Measurements from ENCODE around the gene POM121L12. TPM values are rescaled to one million over a fixed set of nuclear protein-coding genes. Genes with fewer than 3 reads are reported as not detected.

The POM121L12 gene
- total and polyA plus RNA-seq, 2 of the 4 experiments (the other 2 are of a cell fraction): not detected

- Histone ChIP-seq H2BK120ac (ENCODE audit: low read depth, low read length) (no peak overlapping the region), H2AFZ (replicated peaks; ENCODE audit: low read length, poor library complexity) (no peak overlapping the region), H3K4me2 (ENCODE audit: low read depth, low read length) (no peak overlapping the region), H2AK9ac (replicated peaks; ENCODE audit: low read depth, low read length, poor library complexity) (no peak overlapping the region), H3K18ac (ENCODE audit: low read depth, low read length) (no peak overlapping the region), H3K9me3 (ENCODE audit: control insufficient read depth, insufficient read depth, low read length) (peaks cover 1% of the 10 kb centered on the region; the same call in 1 of the 2 replicates), H3K23ac (ENCODE audit: low read depth, low read length) (no peak overlapping the region), H3K27me3 (ENCODE audit: control insufficient read depth, insufficient read depth, low read length) (no peaks in the 10 kb centered on the region), H3K9me1 (ENCODE audit: insufficient read depth, low read length) (no peaks in the 10 kb centered on the region), H2BK15ac (ENCODE audit: low read depth, low read length) (no peak overlapping the region), H3K27ac (ENCODE audit: insufficient read depth, low read length) (no peak overlapping the region), H3K4me1 (ENCODE audit: control insufficient read depth, insufficient read depth, low read length) (no peaks in the 10 kb centered on the region), H4K20me1 (ENCODE audit: insufficient read depth, low read length) (no peaks in the 10 kb centered on the region), H2AK5ac (ENCODE audit: low read depth, low read length) (no peak overlapping the region), H3K14ac (replicated peaks; ENCODE audit: low read depth, low read length) (no peak overlapping the region), H3K4me3 (ENCODE audit: insufficient read depth, low read depth, low read length) (no peak overlapping the region), H3K36me3 (ENCODE audit: control insufficient read depth, insufficient read depth, low read length) (no peaks in the 10 kb centered on the region), H2BK20ac (ENCODE audit: low read depth, low read length) (no peak overlapping the region), H3K4ac (ENCODE audit: low read depth, low read length) (no peak overlapping the region), H2BK5ac (ENCODE audit: low read depth, low read length, poor library complexity, severe bottlenecking) (no peak overlapping the region), H4K5ac (ENCODE audit: low read depth, low read length) (no peak overlapping the region), H3K79me1 (ENCODE audit: low read depth in 1 of 2, low read length in 2 of 2) (no peaks in the 10 kb centered on the region), H4K91ac (ENCODE audit: insufficient read depth, low read depth, low read length) (no peak overlapping the region), H3K56ac (ENCODE audit: extremely low read depth, insufficient read depth, low read length) (no peak overlapping the region), H3K9ac (ENCODE audit: low read depth, low read length) (no peak overlapping the region), H4K8ac (ENCODE audit: low read depth in 2 of 2, low read length in 2 of 2) (no peak overlapping the region)
- dilution Hi-C loops (cut with HindIII; ENCODE audit: low sequenced_read_pairs, unreplicated experiment) (no loop called here), intact Hi-C loops (cut with micrococcal nuclease) (no loop called here), in situ Hi-C loops (cut with MboI; ENCODE audit: low sequenced_read_pairs) (no loop called here)
- TF ChIP-seq RFX5 (IDR thresholded peaks at IDR 0.05; ENCODE audit: low read depth, low read length) (no peak), FOS (IDR thresholded peaks at IDR 0.05; ENCODE audit: low read depth, low read length) (no peak), NFE2L2 (IDR thresholded peaks at IDR 0.05; ENCODE audit: low read depth, low read length) (no peak), MAZ (IDR thresholded peaks at IDR 0.05; ENCODE audit: borderline replicate concordance, low read depth, low read length) (no peak), CEBPB (IDR thresholded peaks at IDR 0.05; ENCODE audit: low read depth, low read length) (no peak), POLR2A (IDR thresholded peaks at IDR 0.05; ENCODE audit: low read depth, low read length) (no peak), MAFK (IDR thresholded peaks at IDR 0.05; ENCODE audit: low read depth, low read length) (no peak), RCOR1 (IDR thresholded peaks at IDR 0.05; ENCODE audit: insufficient replicate concordance, low read length) (no peak), CTCF (conservative IDR thresholded peaks at IDR 0.05; ENCODE audit: low read depth, low read length) (no peak), RAD21 (IDR thresholded peaks at IDR 0.05; ENCODE audit: low read length) (no peak), SMC3 (IDR thresholded peaks at IDR 0.05; ENCODE audit: low read depth, low read length) (no peak), ELK1 (IDR thresholded peaks at IDR 0.05; ENCODE audit: borderline replicate concordance, low read depth, low read length) (no peak)
- DNase-seq: no peak
- POLR2A ChIA-PET (ENCODE audit: unreplicated experiment): no interaction called here
- no TSS peak for BruUV-seq (replicated peaks)
- no CpG with 5 or more reads among the region's 2 CpGs for WGBS, 2 experiments (ENCODE audit: extremely low coverage in 2 of 2, insufficient read length in 1 of 2)
- ATAC-seq (ENCODE audit: low read depth): no peak
- CTCF ChIA-PET: no interaction called here
Measured at GRCh38 chr7:53048638-53049037, 13.2 kb downstream of the POM121L12 start.
